MCF 10A (cell line): ENCODE measurements around the gene PCBP1. TPM values are rescaled to one million over a fixed set of nuclear protein-coding genes. Genes with fewer than 3 reads are reported as not detected.
"Not testable (repeated sequence)": the region's sequence is repeated elsewhere in the genome, so short reads cannot be mapped to it uniquely, and the experiment has no call there.

Experiments
- BruUV-seq: library from RNA; stranded (reverse); fragments of 400-500 nt; replicated peaks from 2 replicates; lab custom pipeline; 2021; lab: Mats Ljungman, UMichigan
- CTCF ChIA-PET: fragments of 300-600 bp; sonication (Branson Sonifier 250); formaldehyde crosslinking; extraction: SDS; loops from one replicate; lab custom pipeline; 2021; ENCODE audit warnings: antibody characterized with exemption, inconsistent platforms; lab: Yijun Ruan, JAX
- POLR2A ChIA-PET: fragments of 300-600, 350-650 bp; sonication (Branson Sonifier 250); formaldehyde crosslinking; extraction: SDS; loops from one replicate; lab custom pipeline; 2020; ENCODE audit warnings: antibody characterized with exemption, inconsistent platforms; lab: Yijun Ruan, JAX
- DNase-seq: peaks from one replicate; pipeline ENCODE4 v3.0.0-alpha.2; 2018; ENCODE audit not compliant: unreplicated experiment
- H3K27ac Mint-ChIP-seq: one replicate; pipeline ENCODE4 v1.8.0; 2022; ENCODE audit warnings: mild to moderate bottlenecking, low read depth, mixed read lengths; ENCODE audit not compliant: unreplicated experiment
- H3K27me3 Mint-ChIP-seq: one replicate; pipeline ENCODE4 v1.8.0; 2022; ENCODE audit warnings: mixed read lengths; ENCODE audit not compliant: insufficient read depth, unreplicated experiment
- H3K36me3 Mint-ChIP-seq: one replicate; pipeline ENCODE4 v1.8.0; 2022; ENCODE audit warnings: mild to moderate bottlenecking, moderate library complexity, mixed read lengths; ENCODE audit not compliant: insufficient read depth, unreplicated experiment
- H3K4me1 Mint-ChIP-seq: one replicate; pipeline ENCODE4 v1.8.0; 2022; ENCODE audit warnings: mixed read lengths; ENCODE audit not compliant: insufficient read depth, unreplicated experiment
- H3K4me3 Mint-ChIP-seq: one replicate; pipeline ENCODE4 v1.8.0; 2022; ENCODE audit warnings: mild to moderate bottlenecking, moderate library complexity, mixed read lengths; ENCODE audit not compliant: unreplicated experiment
- H3K9me3 Mint-ChIP-seq: one replicate; pipeline ENCODE4 v1.8.0; 2022; ENCODE audit warnings: mixed read lengths; ENCODE audit not compliant: unreplicated experiment
- CTCF ChIP-seq: fragments of 200-600 bp; IDR thresholded peaks from one replicate; pipeline ENCODE4 v1.8.0; 2022; ENCODE audit warnings: antibody characterized with exemption, mild to moderate bottlenecking; ENCODE audit not compliant: unreplicated experiment
- intact Hi-C: fragments of 100-400 bp; cut with micrococcal nuclease; formaldehyde crosslinking; loops from 2 replicates; pipeline ENCODE4 v1.14.1; 2022
- total RNA-seq: library from RNA; stranded (reverse); gene quantifications from 2 replicates; pipeline ENCODE4 v1.2.3, GENCODE V29; 2022

Gene PCBP1
- total RNA-seq, 1 experiment from 2014 or later: 259 TPM

DNA sequence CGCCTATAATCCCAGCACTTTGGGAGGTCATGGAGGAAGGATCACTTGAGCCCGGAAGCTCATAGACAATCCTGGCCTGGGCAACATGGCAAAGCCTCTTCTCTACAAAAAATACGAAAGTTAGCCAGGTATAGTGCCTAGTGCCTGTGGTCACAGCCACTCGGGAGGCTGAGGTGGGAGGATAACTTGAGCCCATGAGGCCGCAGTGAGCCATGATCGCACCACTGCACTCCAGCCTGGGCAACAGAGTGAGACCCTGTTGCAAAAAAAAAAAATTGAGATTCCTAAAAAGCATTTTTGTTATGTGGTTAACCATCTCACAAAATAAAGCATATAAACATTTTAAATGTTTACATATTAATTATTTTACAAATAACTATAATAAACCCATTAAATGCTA, 13.9 kb downstream of the PCBP1 start:
- CTCF ChIA-PET: no interaction called here
- Mint-ChIP-seq H3K36me3 (no peaks in the 10 kb centered on the region), H3K27ac (no peak overlapping the region), H3K27me3 (no peaks in the 10 kb centered on the region), H3K4me3 (no peak overlapping the region), H3K4me1 (no peaks in the 10 kb centered on the region), H3K9me3 (no peaks in the 10 kb centered on the region)
- DNase-seq: no peak
- intact Hi-C loops: no loop called here
- POLR2A ChIA-PET: interaction anchor here (0.8 kb wide), 1 partner anchor 10 kb away, joined by 3 read pairs; no protein-coding TSS in a partner anchor
- TF ChIP-seq CTCF: no peak
- BruUV-seq: no TSS peak

- H3K9me3 Mint-ChIP-seq, DNase-seq, H3K36me3 Mint-ChIP-seq, H3K27me3 Mint-ChIP-seq, CTCF ChIA-PET, POLR2A ChIA-PET, intact Hi-C loops, H3K4me3 Mint-ChIP-seq, BruUV-seq, H3K27ac Mint-ChIP-seq, H3K4me1 Mint-ChIP-seq: not testable (repeated sequence)
These were observed 14.4 kb downstream of the PCBP1 start for GRCh38 chr2:70101686-70102085.

- BruUV-seq, intact Hi-C loops, POLR2A ChIA-PET, H3K27me3 Mint-ChIP-seq, H3K27ac Mint-ChIP-seq, H3K9me3 Mint-ChIP-seq, CTCF ChIA-PET, DNase-seq, H3K36me3 Mint-ChIP-seq, H3K4me1 Mint-ChIP-seq, H3K4me3 Mint-ChIP-seq: not testable (repeated sequence)
These were observed 15.1 kb downstream of the PCBP1 start for GRCh38 chr2:70102323-70102905.

DNA sequence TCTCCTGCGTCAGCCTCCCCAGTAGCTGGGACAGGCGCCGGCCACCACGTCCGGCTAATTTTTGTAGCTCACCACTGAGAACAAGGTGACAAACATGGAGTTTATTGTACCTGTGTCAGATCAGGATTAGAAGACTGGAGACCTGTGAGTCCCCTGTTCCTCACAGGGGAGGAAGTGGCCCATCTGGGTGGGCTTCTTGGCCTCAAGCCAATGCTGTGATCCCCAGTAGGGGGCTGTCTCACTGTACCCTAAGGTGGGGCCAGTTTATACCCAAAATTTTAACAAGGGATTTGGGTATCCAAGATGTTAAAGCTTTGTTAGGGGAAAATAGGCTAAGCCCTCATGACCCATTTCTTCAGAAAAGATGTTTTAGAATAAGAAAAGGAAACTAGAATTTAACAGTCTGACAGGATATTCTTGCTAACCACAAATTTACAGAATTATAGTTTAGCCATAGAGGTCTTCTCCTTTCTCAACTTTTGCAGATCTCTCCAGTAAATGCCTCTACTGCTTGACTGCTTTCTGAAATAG, 16.3 kb downstream of the PCBP1 start:
- H3K9me3 Mint-ChIP-seq: no peaks in the 10 kb centered on the region
- POLR2A ChIA-PET: interaction anchor here (1.4 to 2.1 kb wide), 2 partner anchors 15 to 21 kb away, joined by 5 to 14 read pairs; no protein-coding TSS in a partner anchor
- H3K27ac Mint-ChIP-seq: no peak overlapping the region
- CTCF ChIA-PET: no interaction called here
- TF ChIP-seq CTCF: no peak
- no peaks in the 10 kb centered on the region for H3K27me3 Mint-ChIP-seq
- intact Hi-C loops: no loop called here
- no peaks in the 10 kb centered on the region for H3K36me3 Mint-ChIP-seq
- H3K4me3 Mint-ChIP-seq: no peak overlapping the region
- DNase-seq: no peak
- no TSS peak for BruUV-seq
- peaks cover 8% of the 10 kb centered on the region for H3K4me1 Mint-ChIP-seq

GRCh38 chr2:70104231-70105111, 17.2 kb downstream of the PCBP1 start:
- no peak for DNase-seq
- H3K9me3 Mint-ChIP-seq: no peaks in the 10 kb centered on the region
- H3K27me3 Mint-ChIP-seq: no peaks in the 10 kb centered on the region
- H3K4me1 Mint-ChIP-seq: peaks cover 10% of the 10 kb centered on the region
- H3K36me3 Mint-ChIP-seq: no peaks in the 10 kb centered on the region
- POLR2A ChIA-PET: interaction anchor here (0.6 to 2.1 kb wide), 5 partner anchors 13 to 28 kb away, joined by 4 to 14 read pairs (median 5); partner anchors contain the start of gene PCBP1
- H3K27ac Mint-ChIP-seq: no peak overlapping the region
- intact Hi-C loops: no loop called here
- H3K4me3 Mint-ChIP-seq: no peak overlapping the region
- no TSS peak for BruUV-seq
- TF ChIP-seq CTCF: no peak
- CTCF ChIA-PET: no interaction called here

DNA sequence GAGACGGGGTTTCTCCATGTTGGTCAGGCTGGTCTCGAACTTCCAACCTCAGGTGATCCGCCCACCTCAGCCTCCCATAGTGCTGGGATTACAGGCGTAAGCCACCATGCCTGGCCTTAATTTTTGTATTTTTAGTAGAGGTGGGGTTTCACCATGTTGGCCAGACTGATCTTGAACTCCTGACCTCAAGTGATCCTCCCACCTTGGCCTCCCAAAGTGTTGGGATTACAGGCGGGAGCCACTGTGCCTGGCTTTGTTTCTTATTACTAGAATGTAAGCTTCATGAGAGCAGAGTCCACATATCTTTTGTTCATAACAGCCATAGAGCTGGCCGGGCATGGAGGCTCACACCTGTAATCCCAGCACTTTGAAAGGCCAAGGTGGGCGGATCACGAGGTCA, 18.9 kb downstream of the PCBP1 start:
- H3K4me3 Mint-ChIP-seq, H3K27ac Mint-ChIP-seq, H3K4me1 Mint-ChIP-seq, intact Hi-C loops, DNase-seq, H3K9me3 Mint-ChIP-seq, H3K36me3 Mint-ChIP-seq, BruUV-seq, H3K27me3 Mint-ChIP-seq: not testable (repeated sequence)
- ChIA-PET POLR2A (interaction anchor here (3.6 kb wide), 1 partner anchor 18 kb away, joined by 42 read pairs; the partner anchor contains the start of gene PCBP1), CTCF (interaction anchor here (0.6 to 0.7 kb wide), 2 partner anchors 20 to 36 kb away, joined by 3 to 5 read pairs; no protein-coding TSS in a partner anchor)
